Inflammatory macrophage treated with lipopolysaccharide for 4 hours (primary cell): ENCODE results near the gene PALS2.

Source experiments
- DNase-seq: peaks from one replicate; pipeline ENCODE4 v3.0.0-alpha.2; 2020

The PALS2 gene

GRCh38 chr7:24572997-24573553 is at the start of gene PALS2:
Gene PALS2, plus strand, starts transcription at chr7:24573452. Its CDS starts 50,216 bp downstream, at chr7:24623668.
- peak; percentile 43 for DNase-seq

- no peak for DNase-seq
Observed at GRCh38 chr7:24531255-24531654, 42.0 kb upstream of the PALS2 start.

- DNase-seq = no peak
Observed at GRCh38 chr7:24536682-24537081, 36.6 kb upstream of the PALS2 start.

GRCh38 chr7:24540956-24541355 is 32.3 kb upstream of the PALS2 start:
- DNase-seq = no peak

- no peak for DNase-seq
Observed at GRCh38 chr7:24545215-24545614, 28.0 kb upstream of the PALS2 start.

GRCh38 chr7:24548390-24548789 is 24.9 kb upstream of the PALS2 start:
- DNase-seq = no peak

- DNase-seq = no peak
Observed at GRCh38 chr7:24549991-24550390, 23.3 kb upstream of the PALS2 start.

- DNase-seq = no peak
Observed at GRCh38 chr7:24555184-24555583, 18.1 kb upstream of the PALS2 start.

GRCh38 chr7:24555719-24556118 is 17.5 kb upstream of the PALS2 start:
- no peak for DNase-seq

GRCh38 chr7:24560772-24561171 is 12.5 kb upstream of the PALS2 start:
- DNase-seq = no peak

GRCh38 chr7:24566274-24566673 is 7.0 kb upstream of the PALS2 start:
- no peak for DNase-seq

GRCh38 chr7:24570983-24571382 is 2.3 kb upstream of the PALS2 start:
- no peak for DNase-seq

GRCh38 chr7:24572016-24572392 is 1.2 kb upstream of the PALS2 start:
- DNase-seq = no peak

GRCh38 chr7:24572393-24572996 is 757 bp upstream of the PALS2 start:
- DNase-seq = no peak

GRCh38 chr7:24573554-24574338 is 494 bp downstream of the PALS2 start:
- DNase-seq = peak; percentile 35

GRCh38 chr7:24574386-24574785 is 1.1 kb downstream of the PALS2 start:
- DNase-seq = no peak

GRCh38 chr7:24574950-24575349 is 1.7 kb downstream of the PALS2 start:
- DNase-seq = no peak

GRCh38 chr7:24576171-24577025 is 3.1 kb downstream of the PALS2 start:
- DNase-seq = peak; percentile 54

- DNase-seq = no peak
Observed at GRCh38 chr7:24578052-24578451, 4.8 kb downstream of the PALS2 start.

GRCh38 chr7:24580283-24580946 is 7.2 kb downstream of the PALS2 start:
- DNase-seq = no peak

- no peak for DNase-seq
Observed at GRCh38 chr7:24582166-24582565, 8.9 kb downstream of the PALS2 start.

- DNase-seq = no peak
Observed at GRCh38 chr7:24587853-24588252, 14.6 kb downstream of the PALS2 start.

GRCh38 chr7:24591152-24591551 is 17.9 kb downstream of the PALS2 start:
- no peak for DNase-seq
